ENCODE measurements around the gene NATD1. TPM values are rescaled to one million over a fixed set of nuclear protein-coding genes. Genes with fewer than 3 reads are reported as not detected.

Gene NATD1
- total and polyA plus RNA-seq, 10 of the 15 experiments (the other 5 are each of a cell fraction or from before 2014, with no cell fraction given): 0.02 to 0.33 (median 0.15) TPM

DNA sequence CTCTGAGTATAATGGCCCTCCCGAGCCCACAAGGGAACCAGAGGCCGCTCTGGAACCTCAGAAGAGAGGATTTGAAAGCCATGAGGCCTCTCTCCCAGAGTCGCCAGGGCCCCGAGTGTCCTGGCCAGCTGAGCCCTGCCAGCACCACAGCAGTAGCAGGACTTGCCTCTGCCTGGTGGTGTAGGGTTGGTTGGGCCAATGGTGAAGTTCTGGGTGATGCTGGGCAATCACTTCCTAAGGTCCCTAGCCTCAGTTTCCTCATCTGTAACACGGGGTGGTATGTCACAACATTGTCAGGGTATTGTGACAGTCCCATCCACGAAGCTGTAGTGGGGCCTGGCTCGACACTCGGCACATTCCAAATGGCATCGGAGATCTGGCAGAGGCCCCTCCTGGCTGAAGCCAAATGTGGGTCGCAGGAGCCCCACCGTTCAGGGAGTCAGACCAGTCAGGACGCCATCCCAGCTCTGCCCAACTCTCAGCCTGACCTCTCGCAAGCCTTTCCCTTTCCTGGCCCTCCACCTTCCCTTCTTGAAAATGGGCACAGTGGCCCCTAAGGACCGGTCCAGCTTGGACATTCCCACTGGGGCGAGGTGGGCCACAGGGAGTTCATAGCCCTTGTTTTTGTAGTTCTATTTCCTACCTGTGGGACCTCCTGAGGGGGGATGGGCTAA is 1.7 kb downstream of the NATD1 start:
- H3K79me2 ChIP-seq (ENCODE audit: control insufficient read depth, insufficient read depth, low read length): no peaks in the 10 kb centered on the region
- no peak for ATAC-seq
- SMC1A ChIA-PET (ENCODE audit: uncharacterized antibody, unreplicated experiment): no interaction called here
- no peak for FAIRE-seq
- CTCF ChIA-PET: no interaction called here
- POLR2A ChIA-PET: no interaction called here
- intact Hi-C loops (cut with micrococcal nuclease; ENCODE audit: unreplicated experiment): no loop called here
- H3K9me3 ChIP-seq (replicated peaks; ENCODE audit: control insufficient read depth, insufficient read depth, low read length): no peaks in the 10 kb centered on the region
- H2AFZ ChIP-seq (ENCODE audit: control insufficient read depth, low read depth, low read length): no peak overlapping the region
- DNase-seq (ENCODE audit: low read depth, low spot score): no peak
- no peaks in the 10 kb centered on the region; the same call in 1 of the 2 replicates for H4K20me1 ChIP-seq (ENCODE audit: control insufficient read depth, insufficient read depth)
- no peaks in the 10 kb centered on the region for H3K36me3 ChIP-seq (ENCODE audit: control insufficient read depth in 2 of 2, insufficient read depth in 2 of 2, low read length in 1 of 2)
- H3K4me2 ChIP-seq (ENCODE audit: control insufficient read depth, insufficient read depth): no peak overlapping the region
- peaks cover 4% of the 10 kb centered on the region for H3K4me1 ChIP-seq (ENCODE audit: control insufficient read depth, insufficient read depth, low read length)
- H3K27ac ChIP-seq (ENCODE audit: control insufficient read depth, insufficient read depth): no peak overlapping the region
- in situ Hi-C loops (cut with MboI): loop anchor here (10.0 kb wide), 1 partner anchor 63 kb away; no protein-coding TSS in a partner anchor
- WGBS (ENCODE audit: insufficient coverage, insufficient replicate concordance, low lambda C conversion rate, missing lambda C conversion rate): 45% methylated on average over 15 of the region's 15 CpGs
- no peak overlapping the region for H3K9ac ChIP-seq (ENCODE audit: control insufficient read depth, insufficient read depth, low read length)
- H3K27me3 ChIP-seq (replicated peaks in 1 of 2; ENCODE audit: control insufficient read depth in 2 of 2, insufficient read depth in 2 of 2, low read length in 1 of 2): peaks cover 2 to 5% of the 10 kb centered on the region in 2 experiments; a peak in 3 of 4 replicates
- TF ChIP-seq, protein P1, sequence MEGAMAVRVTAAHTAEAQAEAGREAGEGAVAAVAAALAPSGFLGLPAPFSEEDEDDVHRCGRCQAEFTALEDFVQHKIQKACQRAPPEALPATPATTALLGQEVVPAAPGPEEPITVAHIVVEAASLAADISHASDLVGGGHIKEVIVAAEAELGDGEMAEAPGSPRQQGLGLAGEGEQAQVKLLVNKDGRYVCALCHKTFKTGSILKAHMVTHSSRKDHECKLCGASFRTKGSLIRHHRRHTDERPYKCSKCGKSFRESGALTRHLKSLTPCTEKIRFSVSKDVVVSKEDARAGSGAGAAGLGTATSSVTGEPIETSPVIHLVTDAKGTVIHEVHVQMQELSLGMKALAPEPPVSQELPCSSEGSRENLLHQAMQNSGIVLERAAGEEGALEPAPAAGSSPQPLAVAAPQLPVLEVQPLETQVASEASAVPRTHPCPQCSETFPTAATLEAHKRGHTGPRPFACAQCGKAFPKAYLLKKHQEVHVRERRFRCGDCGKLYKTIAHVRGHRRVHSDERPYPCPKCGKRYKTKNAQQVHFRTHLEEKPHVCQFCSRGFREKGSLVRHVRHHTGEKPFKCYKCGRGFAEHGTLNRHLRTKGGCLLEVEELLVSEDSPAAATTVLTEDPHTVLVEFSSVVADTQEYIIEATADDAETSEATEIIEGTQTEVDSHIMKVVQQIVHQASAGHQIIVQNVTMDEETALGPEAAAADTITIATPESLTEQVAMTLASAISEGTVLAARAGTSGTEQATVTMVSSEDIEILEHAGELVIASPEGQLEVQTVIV (IDR thresholded peaks at IDR 0.05; ENCODE audit: borderline replicate concordance, partially characterized antibody): no peak
- TF ChIP-seq TAF1 (IDR thresholded peaks at IDR 0.05; ENCODE audit: borderline replicate concordance, low read depth, low read length): no peak
- H3K4me3 ChIP-seq: no peak overlapping the region
- no TSS peak for BruUV-seq (replicated peaks)
- RAD21 ChIA-PET (ENCODE audit: unreplicated experiment): no interaction called here

DNA sequence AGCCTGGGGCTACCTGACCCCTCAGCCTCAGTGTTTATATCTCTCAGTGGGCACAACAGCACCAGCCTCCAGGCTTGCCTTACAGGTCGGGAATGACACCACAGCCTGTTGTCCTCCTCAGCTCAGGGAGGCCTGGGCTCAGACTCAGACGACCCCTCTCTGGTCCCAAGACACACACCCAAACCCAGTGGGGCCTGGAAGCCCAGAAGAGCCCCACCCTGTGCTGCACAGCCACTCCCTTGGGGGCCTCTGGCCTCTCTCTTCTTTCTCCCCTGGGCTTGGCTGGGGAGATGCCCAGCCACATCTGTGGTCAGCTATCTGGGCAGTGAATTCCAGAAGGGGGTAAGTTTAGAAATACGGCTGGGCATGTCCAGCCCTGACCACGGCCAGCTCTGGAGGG is 2.4 kb downstream of the NATD1 start:
- Histone ChIP-seq H2AFZ (ENCODE audit: control insufficient read depth, low read depth, low read length) (no peak overlapping the region), H3K9ac (ENCODE audit: control insufficient read depth, insufficient read depth, low read length) (no peak overlapping the region), H3K4me1 (ENCODE audit: control insufficient read depth, insufficient read depth, low read length) (peaks cover 4% of the 10 kb centered on the region), H3K36me3 (ENCODE audit: control insufficient read depth in 2 of 2, insufficient read depth in 2 of 2, low read length in 1 of 2) (no peaks in the 10 kb centered on the region), H4K20me1 (ENCODE audit: control insufficient read depth, insufficient read depth) (no peaks in the 10 kb centered on the region; the same call in 1 of the 2 replicates), H3K79me2 (ENCODE audit: control insufficient read depth, insufficient read depth, low read length) (no peaks in the 10 kb centered on the region), H3K4me2 (ENCODE audit: control insufficient read depth, insufficient read depth) (no peak overlapping the region), H3K27ac (ENCODE audit: control insufficient read depth, insufficient read depth) (no peak overlapping the region), H3K9me3 (replicated peaks; ENCODE audit: control insufficient read depth, insufficient read depth, low read length) (no peaks in the 10 kb centered on the region), H3K27me3 (replicated peaks in 1 of 2; ENCODE audit: control insufficient read depth in 2 of 2, insufficient read depth in 2 of 2, low read length in 1 of 2) (peaks cover 2 to 5% of the 10 kb centered on the region in 2 experiments; a peak in 3 of 4 replicates), H3K4me3 (no peak overlapping the region)
- ChIA-PET RAD21 (ENCODE audit: unreplicated experiment) (no interaction called here), CTCF (no interaction called here), POLR2A (no interaction called here), SMC1A (ENCODE audit: uncharacterized antibody, unreplicated experiment) (no interaction called here)
- 1% methylated on average over 4 of the region's 4 CpGs for WGBS (ENCODE audit: insufficient coverage, insufficient replicate concordance, low lambda C conversion rate, missing lambda C conversion rate)
- intact Hi-C loops (cut with micrococcal nuclease; ENCODE audit: unreplicated experiment): no loop called here
- FAIRE-seq (no peak), ATAC-seq (no peak), DNase-seq (ENCODE audit: low read depth, low spot score) (no peak)
- in situ Hi-C loops (cut with MboI): loop anchor here (10.0 kb wide), 1 partner anchor 64 kb away; no protein-coding TSS in a partner anchor
- TF ChIP-seq SIN3A (IDR thresholded peaks at IDR 0.05; ENCODE audit: low read depth, low read length): no peak
- no TSS peak for BruUV-seq (replicated peaks)
